Activated gamma-delta T cell (primary cell): Measurements from ENCODE around the gene CDH2.

ENCODE experiments used
- DNase-seq: peaks from one replicate; lab custom pipeline; 2025; lab: John Stamatoyannopoulos, UW

CDH2 gene

GRCh38 chr18:28044036-28044435, 132.9 kb downstream of the CDH2 start:
- DNase-seq, result no peak

DNA sequence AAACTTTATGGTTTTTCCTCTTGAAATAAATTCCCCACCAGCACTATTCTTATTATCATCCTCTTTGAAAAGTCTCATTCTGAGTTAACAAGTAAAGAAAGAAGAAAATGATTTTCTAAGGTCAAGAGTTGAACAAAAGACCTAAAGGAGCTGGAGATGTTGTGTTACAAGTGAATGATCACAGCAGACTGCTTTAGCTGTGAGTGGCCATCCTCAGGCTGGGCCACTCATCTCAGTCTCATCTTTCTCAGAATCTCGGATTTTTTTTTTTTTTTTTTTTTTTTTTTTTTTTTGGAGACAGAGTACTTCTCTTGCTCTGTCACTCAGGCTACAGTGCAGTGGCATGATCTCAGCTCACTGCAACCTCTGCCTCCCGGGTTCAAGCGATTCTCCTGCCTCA, 133.3 kb downstream of the CDH2 start:
- DNase-seq, result no peak

GRCh38 chr18:28041366-28041765, 135.6 kb downstream of the CDH2 start:
- DNase-seq, result no peak

- no peak for DNase-seq
These were observed 136.2 kb downstream of the CDH2 start for GRCh38 chr18:28040716-28041115.

GRCh38 chr18:28040211-28040610, 136.7 kb downstream of the CDH2 start:
- DNase-seq, result no peak

DNA sequence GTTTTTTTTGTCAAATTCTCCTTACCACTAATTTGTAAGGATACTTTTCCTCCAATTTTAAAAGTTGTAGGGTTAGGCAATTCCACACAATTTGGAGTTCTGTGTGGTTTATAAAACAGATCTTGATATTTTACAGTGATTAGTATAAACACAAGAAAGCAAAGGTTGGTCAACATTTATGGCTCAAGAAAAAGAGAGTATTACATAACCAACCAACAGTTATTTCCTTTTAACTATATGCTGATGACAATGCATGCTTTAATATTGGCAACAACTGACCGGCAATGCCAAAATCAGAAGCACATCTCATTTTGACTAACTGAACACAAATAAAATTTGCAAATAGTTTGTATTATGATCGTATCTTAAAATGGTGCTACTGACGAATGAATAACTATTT, 137.2 kb downstream of the CDH2 start:
- DNase-seq, result no peak

GRCh38 chr18:28039078-28039477, 137.9 kb downstream of the CDH2 start:
- DNase-seq, result no peak

DNA sequence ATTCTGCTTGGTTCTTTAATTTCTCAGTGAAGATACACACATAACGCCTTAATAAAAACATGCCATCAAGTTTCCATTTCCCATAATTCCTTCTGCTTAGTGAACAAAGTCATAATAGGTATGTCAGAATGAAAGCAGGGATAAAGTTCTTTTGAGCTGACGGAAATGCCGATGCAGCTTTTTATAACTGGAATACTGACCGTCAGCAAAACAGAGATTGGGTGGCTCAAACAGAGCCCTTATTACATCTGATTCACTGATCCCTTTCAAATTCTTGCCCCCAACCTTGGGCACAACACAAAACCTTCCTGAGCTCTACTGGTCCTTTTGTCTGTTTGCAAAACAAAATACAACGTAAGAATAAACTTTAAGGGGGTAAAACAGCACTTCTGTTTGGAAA, 140.4 kb downstream of the CDH2 start:
- no peak for DNase-seq

DNA sequence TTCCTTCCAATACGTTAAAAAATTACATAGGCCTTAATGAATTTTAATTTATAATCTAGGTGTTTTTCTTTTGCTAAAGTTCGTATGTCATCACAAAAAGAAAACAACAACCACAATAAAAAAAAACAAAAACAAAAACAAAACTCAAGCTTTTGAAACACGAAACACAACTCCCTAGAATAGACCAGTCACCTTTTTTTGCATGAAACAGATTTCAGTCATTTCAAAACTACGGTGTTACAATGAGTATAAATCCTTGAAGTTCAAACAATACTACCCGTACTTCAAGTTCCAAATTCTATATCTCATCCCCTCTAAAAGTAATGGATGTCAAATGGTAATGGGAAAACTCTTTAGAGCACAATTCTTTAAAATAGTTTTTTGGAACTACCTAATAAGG, 142.4 kb downstream of the CDH2 start:
- DNase-seq, result no peak

GRCh38 chr18:28032177-28032576, 144.8 kb downstream of the CDH2 start:
- DNase-seq, result no peak

DNA sequence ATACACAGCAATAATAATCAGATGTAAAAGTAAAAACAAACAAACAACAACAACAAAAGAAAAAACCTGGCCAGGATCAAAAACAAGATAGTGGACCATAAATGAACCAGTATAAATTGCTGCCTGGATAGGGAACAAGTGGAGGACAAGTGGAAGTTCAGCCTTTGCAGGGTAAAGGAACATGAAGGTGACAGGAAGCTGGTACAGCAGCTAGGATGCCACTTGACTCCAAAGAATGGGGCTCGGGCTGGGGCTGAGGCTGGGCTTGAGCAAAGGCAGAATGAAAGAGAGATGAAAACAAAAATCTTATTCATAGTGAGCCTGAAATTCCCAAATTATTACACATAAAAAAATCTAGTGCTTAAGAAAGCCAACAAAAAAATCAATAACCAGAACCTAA, 146.5 kb downstream of the CDH2 start:
- DNase-seq, result no peak

DNA sequence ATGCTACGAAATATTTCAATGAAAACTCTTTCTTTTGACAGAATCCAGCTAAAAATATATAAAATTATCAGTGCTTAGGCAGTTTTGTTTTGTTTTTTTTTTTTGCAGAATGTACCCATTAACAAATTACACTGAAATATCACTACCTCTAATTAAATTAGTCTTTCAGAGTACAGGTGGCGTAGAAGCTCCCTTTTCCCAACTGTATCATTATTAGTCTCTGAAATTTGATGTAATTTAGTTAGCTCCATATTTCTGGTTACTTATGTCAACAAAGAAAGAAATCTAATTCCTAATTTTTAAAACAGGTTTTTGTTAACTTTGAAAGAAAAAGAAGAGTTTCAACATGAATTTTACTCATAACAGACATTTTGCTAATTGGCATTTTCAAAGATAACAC, 149.2 kb downstream of the CDH2 start:
- DNase-seq, result no peak

DNA sequence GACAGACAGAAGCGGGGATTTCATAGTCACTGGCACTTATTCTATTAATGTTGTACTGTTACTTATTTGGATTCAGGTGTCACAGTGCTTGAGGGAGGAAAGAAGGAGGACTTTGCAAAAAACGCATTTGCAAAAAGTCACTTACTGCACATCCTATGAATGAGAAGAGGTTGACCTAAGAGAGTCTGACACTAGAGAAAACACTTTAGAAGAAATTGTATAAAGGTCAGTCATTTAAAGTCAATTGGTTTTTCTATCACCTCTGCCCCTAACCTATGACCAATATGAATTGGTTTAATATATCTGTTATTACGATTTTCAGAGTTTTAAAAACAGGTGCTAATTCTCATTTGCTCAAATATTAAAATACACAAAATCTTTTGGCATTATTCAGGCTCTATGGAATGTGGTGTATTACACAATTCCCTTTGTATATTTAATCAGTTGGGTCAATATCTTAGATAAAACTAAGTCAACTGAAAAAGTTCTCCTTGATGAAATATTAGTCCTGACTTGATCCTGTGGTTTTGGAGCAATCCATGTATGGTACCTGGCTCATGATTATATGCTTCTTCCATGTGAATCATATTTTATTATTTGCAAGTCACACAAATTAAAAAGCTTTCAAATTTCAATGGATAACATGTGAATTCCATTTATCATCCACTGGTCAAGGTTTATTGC, 157.4 kb downstream of the CDH2 start:
- no peak for DNase-seq

DNA sequence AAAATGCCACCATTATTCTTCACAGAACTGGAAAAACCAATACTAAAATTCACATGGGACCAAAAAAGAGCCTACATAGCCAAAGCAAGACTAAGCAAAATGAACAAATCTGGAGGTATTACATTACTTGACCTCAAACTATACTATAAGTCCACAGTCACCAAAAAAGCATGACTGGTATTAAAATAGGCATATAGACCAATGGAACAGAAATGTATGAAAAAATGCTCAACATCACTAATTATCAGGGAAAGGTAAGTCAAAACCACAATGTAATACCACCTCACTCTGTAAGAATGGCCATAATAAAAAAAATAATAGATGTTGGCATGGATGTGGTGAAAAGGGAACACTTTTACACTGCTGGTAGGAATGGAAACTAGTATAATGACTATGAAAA, 158.6 kb downstream of the CDH2 start:
- no peak for DNase-seq

- DNase-seq, result no peak
These were observed 161.3 kb downstream of the CDH2 start for GRCh38 chr18:28015671-28016070.

DNA sequence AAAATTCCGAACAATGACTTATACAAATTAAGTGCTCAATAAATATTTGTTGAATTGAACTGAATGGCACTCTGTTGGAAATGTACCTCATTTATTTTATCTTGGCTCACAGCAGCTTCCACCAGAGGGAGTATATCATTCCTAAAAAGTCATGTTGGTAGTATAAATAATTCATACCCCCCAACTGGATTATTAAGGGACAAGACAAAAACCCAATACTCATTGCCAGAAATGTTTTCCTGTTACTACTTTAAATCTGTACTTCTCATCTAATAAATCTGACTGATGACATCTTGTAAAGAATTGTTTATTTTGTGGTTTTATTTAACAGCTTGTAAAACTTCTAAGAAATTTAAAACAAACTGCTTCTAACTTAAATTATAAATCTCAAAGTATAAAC, 163.9 kb downstream of the CDH2 start:
- no peak for DNase-seq

GRCh38 chr18:28012336-28012735, 164.6 kb downstream of the CDH2 start:
- DNase-seq, result no peak

DNA sequence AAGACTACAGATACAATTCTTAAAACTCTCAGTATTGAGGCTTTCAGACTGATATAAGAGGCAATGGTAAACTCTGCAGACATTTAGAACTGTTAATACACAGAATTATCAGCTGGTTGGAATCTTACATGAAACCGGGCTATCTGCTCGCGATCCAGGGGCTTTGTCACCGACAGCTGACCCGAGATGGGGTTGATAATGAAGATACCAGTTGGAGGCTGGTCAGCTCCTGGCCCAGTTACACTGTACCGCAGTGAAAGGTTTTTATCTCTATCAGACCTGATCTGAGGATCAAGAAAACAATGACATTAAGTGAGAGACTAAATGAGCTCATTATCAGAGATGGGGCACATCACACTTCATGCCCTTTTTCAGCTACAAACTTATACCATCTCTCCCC, 167.3 kb downstream of the CDH2 start:
- no peak for DNase-seq

DNA sequence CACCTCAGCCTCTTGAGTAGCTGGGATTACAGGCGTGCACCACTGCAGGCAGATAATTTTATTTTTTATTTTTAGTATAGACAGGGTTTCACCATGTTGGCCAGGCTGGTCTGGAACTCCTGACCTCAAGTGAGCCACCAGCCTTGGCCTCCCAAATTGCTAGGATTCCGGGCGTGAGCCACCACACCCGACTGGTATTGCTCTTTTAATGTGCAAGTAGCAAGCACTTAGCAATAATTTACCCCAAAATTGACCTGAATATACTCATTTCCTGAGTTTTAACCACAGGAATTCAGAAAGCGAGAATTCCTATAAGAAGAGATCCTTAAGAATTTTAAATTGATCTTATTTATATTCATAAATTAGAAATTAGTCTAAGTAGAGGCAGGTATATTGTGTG, 169.1 kb downstream of the CDH2 start:
- DNase-seq, result no peak

DNA sequence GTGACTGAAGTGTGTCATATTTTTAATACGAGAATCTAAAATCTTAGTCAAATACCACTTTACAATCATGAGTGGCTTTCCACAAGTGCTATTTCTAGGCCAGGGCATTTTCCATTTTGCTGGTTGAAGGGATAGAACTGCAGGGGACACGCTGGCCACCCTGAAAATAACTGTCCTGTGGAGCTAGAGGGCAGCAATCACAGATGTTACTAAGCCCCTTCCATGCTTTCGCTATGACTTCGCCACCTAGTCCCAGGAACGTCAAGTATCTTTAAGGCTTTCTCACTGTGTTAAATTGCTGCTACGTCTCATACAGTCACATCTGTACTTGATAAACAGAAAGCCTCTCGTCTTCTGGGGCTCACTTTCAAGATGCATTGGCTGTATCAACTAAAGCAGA, 171.8 kb downstream of the CDH2 start:
- no peak for DNase-seq

- no peak for DNase-seq
These were observed 172.3 kb downstream of the CDH2 start for GRCh38 chr18:28004606-28005005.

DNA sequence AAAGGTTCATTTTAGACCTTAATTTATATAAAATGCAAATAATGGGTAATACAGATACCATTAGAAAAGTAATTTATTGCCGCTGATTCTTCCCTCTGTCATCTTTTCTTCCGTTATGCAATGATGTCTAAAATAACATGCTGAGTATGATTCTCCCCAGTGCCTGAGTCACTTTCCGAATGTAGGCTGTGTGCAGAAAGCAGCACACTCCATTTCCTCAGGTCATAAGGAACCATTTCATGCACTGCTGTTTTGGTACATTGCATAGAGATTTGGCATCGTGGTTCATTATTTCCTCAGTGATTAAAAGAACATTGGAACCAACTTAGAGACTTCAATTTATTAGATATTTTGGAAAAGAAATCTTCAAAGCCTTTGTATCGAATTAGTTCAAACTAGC, 173.5 kb downstream of the CDH2 start:
- no peak for DNase-seq

DNA sequence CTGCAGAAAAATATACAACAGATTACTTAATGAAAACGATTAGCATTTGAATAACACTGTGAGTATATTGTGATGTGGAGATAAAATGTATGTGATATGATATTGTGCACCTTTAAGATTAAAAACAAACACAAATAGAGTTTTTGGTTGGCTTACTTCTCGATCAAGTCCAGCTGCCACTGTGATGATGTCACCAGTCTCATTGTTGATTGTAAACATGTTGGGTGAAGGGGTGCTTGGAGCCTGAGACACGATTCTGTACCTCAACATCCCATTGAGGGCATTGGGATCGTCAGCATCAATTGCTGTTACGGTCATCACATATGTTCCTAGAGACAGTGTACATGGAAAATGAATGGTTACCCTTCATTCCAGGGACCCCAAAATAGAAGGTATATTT, 174.1 kb downstream of the CDH2 start:
- no peak for DNase-seq

DNA sequence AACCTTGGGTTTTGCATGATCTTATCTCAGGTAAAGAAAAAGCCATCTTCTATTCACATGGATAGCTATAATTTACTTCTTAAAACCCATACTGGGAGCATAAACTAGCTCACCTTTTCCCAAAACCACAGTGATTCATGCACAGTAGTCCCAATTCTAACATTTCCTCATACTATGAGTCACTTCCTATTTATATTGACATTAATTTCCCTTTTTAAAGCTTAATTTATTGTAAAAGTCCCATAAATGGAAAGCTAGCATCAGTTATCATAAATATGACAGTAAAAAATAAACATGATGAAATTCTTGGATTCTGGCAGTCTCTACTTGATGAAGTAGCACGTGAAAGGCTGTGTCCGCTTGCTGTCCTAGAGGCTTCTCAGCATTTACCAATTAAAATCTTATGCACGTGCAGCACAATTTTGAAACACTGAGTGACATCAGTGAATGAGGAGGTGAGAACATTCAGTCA, 180.1 kb downstream of the CDH2 start:
- DNase-seq, result no peak
